GM12878 (cell line): ENCODE data around the gene CAT.

Experiments used
- CEBPB ChIP-seq, 2 experiments: fragments of 150-350 bp in 1 of 2; IDR thresholded peaks; 2 replicates each; pipeline ENCODE4 v1.6.1; 2012 to 2014; ENCODE audit warnings: low read depth in 2 of 2, low read length in 2 of 2, borderline replicate concordance in 1 of 2, inconsistent platforms in 1 of 2
- NR2C2 ChIP-seq: IDR thresholded peaks from 2 replicates; pipeline ENCODE4 v1.6.1; 2011; ENCODE audit warnings: borderline replicate concordance, low read depth; ENCODE audit not compliant: control insufficient read depth, insufficient read length

- no peak for TF ChIP-seq CEBPB (IDR thresholded peaks at IDR 0.05; ENCODE audit: borderline replicate concordance in 1 of 2, low read depth in 2 of 2, low read length in 2 of 2)
- TF ChIP-seq NR2C2: no peak
These were observed 70.7 kb downstream of the CAT start for GRCh38 chr11:34509336-34509876.
